PC-9 (cell line): ENCODE results near the gene SCLY. TPM values are rescaled to one million over a fixed set of nuclear protein-coding genes. Genes with fewer than 3 reads are reported as not detected.

Source experiments
- BruUV-seq: library from RNA; stranded (reverse); fragments of 400-500 nt; replicated peaks from 2 replicates; lab custom pipeline; 2021; lab: Mats Ljungman, UMichigan
- CTCF ChIA-PET: fragments of 300-600 bp; sonication (Branson Sonifier 250); formaldehyde crosslinking; loops from one replicate; lab custom pipeline; 2022; ENCODE audit warnings: antibody characterized with exemption; lab: Charles Lee
- POLR2A ChIA-PET: fragments of 300-600 bp; sonication (Branson Sonifier 250); formaldehyde crosslinking; loops from one replicate; lab custom pipeline; 2022; ENCODE audit warnings: antibody characterized with exemption; ENCODE audit not compliant: unreplicated experiment; lab: Charles Lee
- DNase-seq, 2 experiments: peaks; one replicate each; pipeline versions ENCODE4 v3.0.0 to v3.0.0-alpha.2; 2015 to 2022; ENCODE audit warnings: mixed read lengths in 1 of 2
- H2AFZ ChIP-seq: fragments of 200-600 bp; sonication (generic); 2 replicates; pipeline ENCODE4 v1.8.1; 2017; ENCODE audit warnings: antibody characterized with exemption
- H3F3A ChIP-seq: fragments of 200-600 bp; sonication (generic); 2 replicates; pipeline ENCODE4 v1.8.1; 2017; ENCODE audit warnings: antibody characterized with exemption, mild to moderate bottlenecking, low read depth; ENCODE audit not compliant: insufficient read depth
- H3K27ac ChIP-seq: fragments of 200-600 bp; sonication (generic); 2 replicates; pipeline ENCODE4 v1.6.1; 2016; ENCODE audit warnings: mixed run types
- H3K27me3 ChIP-seq: fragments of 200-600 bp; sonication (generic); 2 replicates; pipeline ENCODE4 v1.6.1; 2016; ENCODE audit warnings: low read depth, mixed run types; ENCODE audit not compliant: insufficient read depth
- H3K36me3 ChIP-seq: fragments of 200-600 bp; sonication (generic); 2 replicates; pipeline ENCODE4 v1.6.1; 2016; ENCODE audit warnings: low read depth, mixed run types
- H3K4me1 ChIP-seq: fragments of 200-600 bp; sonication (generic); replicated peaks from 2 replicates; pipeline ENCODE4 v1.6.1; 2016; ENCODE audit warnings: mixed run types; ENCODE audit not compliant: insufficient read depth
- H3K4me2 ChIP-seq: fragments of 200-600 bp; sonication (generic); 2 replicates; pipeline ENCODE4 v1.6.1; 2017; ENCODE audit warnings: mixed run types
- H3K4me3 ChIP-seq: fragments of 200-600 bp; sonication (generic); 2 replicates; pipeline ENCODE4 v1.6.1; 2016; ENCODE audit warnings: mixed run types
- H3K79me2 ChIP-seq: fragments of 200-600 bp; sonication (generic); 2 replicates; pipeline ENCODE4 v1.6.1; 2017; ENCODE audit warnings: low read depth, mixed run types
- H3K9me2 ChIP-seq: fragments of 200-600 bp; sonication (generic); 2 replicates; pipeline ENCODE4 v1.8.1; 2017; ENCODE audit warnings: mild to moderate bottlenecking; ENCODE audit not compliant: insufficient read depth
- H3K9me3 ChIP-seq: fragments of 200-600 bp; sonication (generic); 2 replicates; pipeline ENCODE4 v1.8.1; 2016; ENCODE audit warnings: low read depth; ENCODE audit not compliant: insufficient read depth
- H4K20me1 ChIP-seq: fragments of 200-600 bp; sonication (generic); 2 replicates; pipeline ENCODE4 v1.8.1; 2017; ENCODE audit not compliant: insufficient read depth
- CTCF ChIP-seq: fragments of 200-600 bp; sonication (generic); conservative IDR thresholded peaks from 2 replicates; pipeline ENCODE4 v1.6.1; 2017; ENCODE audit warnings: mixed run types, antibody characterized with exemption, mild to moderate bottlenecking, moderate library complexity
- EZH2 ChIP-seq: fragments of 200-600 bp; sonication (generic); IDR thresholded peaks from 2 replicates; pipeline ENCODE4 v1.8.0; 2017; ENCODE audit warnings: antibody characterized with exemption, low read depth
- intact Hi-C: fragments of 100-400 bp; cut with micrococcal nuclease; formaldehyde crosslinking; loops from one replicate; pipeline ENCODE4 v1.10.0; 2022; ENCODE audit not compliant: unreplicated experiment
- total RNA-seq: library from RNA; stranded (reverse); gene quantifications from 2 replicates; pipeline ENCODE4 v1.2.3, GENCODE V29; 2021

SCLY gene
- total RNA-seq, 1 experiment from 2014 or later: 40.0 TPM

- H3K4me2 ChIP-seq: no peak overlapping the region
- peaks cover 5% of the 10 kb centered on the region; the same call in 1 of the 2 replicates for H3F3A ChIP-seq
- H3K36me3 ChIP-seq: no peaks in the 10 kb centered on the region
- H4K20me1 ChIP-seq: no peaks in the 10 kb centered on the region
- H3K27me3 ChIP-seq: peaks cover 53% of the 10 kb centered on the region
- H3K9me3 ChIP-seq: peaks cover 9% of the 10 kb centered on the region; the same call in 1 of the 2 replicates
- 0 out of 2 replicates have a peak, but pooled peaks cover 4% of the 10 kb centered on the region for H3K4me1 ChIP-seq
- ChIA-PET POLR2A (interaction anchor here (0.5 kb wide), 1 partner anchor 30 kb away, joined by 4 read pairs; no protein-coding TSS in a partner anchor), CTCF (no interaction called here)
- H3K27ac ChIP-seq: no peak overlapping the region
- DNase-seq: no peak
- BruUV-seq: no TSS peak
- no peak overlapping the region for H2AFZ ChIP-seq
- no peak overlapping the region for H3K4me3 ChIP-seq
- H3K9me2 ChIP-seq: no peaks in the 10 kb centered on the region
- intact Hi-C loops: no loop called here
- TF ChIP-seq EZH2 (no peak), CTCF (no peak)
- no peaks in the 10 kb centered on the region for H3K79me2 ChIP-seq
Observed at GRCh38 chr2:238116298-238117198, 55.7 kb downstream of the SCLY start.

- H3K9me3 ChIP-seq: peaks cover 5% of the 10 kb centered on the region; the same call in 1 of the 2 replicates
- TF ChIP-seq CTCF: no peak
- no peak for TF ChIP-seq EZH2
- H3K4me3 ChIP-seq: no peak overlapping the region
- H3K27me3 ChIP-seq: peaks cover 62% of the 10 kb centered on the region
- H3K36me3 ChIP-seq: no peaks in the 10 kb centered on the region
- H3F3A ChIP-seq: peaks cover 5% of the 10 kb centered on the region; the same call in 1 of the 2 replicates
- intact Hi-C loops: no loop called here
- no peaks in the 10 kb centered on the region for H4K20me1 ChIP-seq
- no peaks in the 10 kb centered on the region for H3K79me2 ChIP-seq
- H3K4me1 ChIP-seq: 0 out of 2 replicates have a peak, but pooled peaks cover 4% of the 10 kb centered on the region
- ChIA-PET POLR2A (no interaction called here), CTCF (no interaction called here)
- no TSS peak for BruUV-seq
- no peaks in the 10 kb centered on the region for H3K9me2 ChIP-seq
- H3K27ac ChIP-seq: no peak overlapping the region
- DNase-seq: peak; percentile 46 to 79
- no peak overlapping the region for H3K4me2 ChIP-seq
- H2AFZ ChIP-seq: no peak overlapping the region
Observed at GRCh38 chr2:238117199-238118154, 56.7 kb downstream of the SCLY start.
